ENCODE results near the gene TXNDC11. TPM values are rescaled to one million over a fixed set of nuclear protein-coding genes. Genes with fewer than 3 reads are reported as not detected.

Gene TXNDC11
- total RNA-seq, 3 donors from 2014 or later: 34.3 to 39.0 (median 35.5) TPM

DNA sequence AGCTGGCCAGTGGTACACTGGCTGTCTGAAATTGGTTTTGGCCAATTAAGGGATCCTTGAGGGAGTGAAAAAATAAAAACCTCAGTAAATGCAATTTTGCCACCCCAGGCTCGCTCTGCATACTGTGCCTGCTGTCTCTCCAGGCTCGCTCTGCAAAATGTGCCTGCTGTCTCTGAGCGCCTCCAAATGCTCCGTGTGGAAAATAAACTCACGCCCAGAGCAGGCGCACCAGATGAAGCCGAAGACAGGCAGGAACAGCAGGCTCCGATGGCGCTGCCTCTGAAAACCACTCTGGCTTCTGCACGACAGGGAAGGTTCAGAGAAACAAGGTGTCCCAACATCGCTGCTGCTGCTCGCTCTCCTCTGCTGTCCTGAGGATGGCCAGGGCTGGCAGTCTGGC is 45.3 kb downstream of the TXNDC11 start:
- peaks cover 36% of the 10 kb centered on the region for H3K4me1 Mint-ChIP-seq (ENCODE audit: low read depth)
- DNase-seq (no peak), ATAC-seq (no peak)
- peaks cover 47% of the 10 kb centered on the region for H3K36me3 Mint-ChIP-seq (ENCODE audit: insufficient read depth)
- no peaks in the 10 kb centered on the region for H3K9me3 Mint-ChIP-seq
- H3K27me3 Mint-ChIP-seq (ENCODE audit: low read depth): no peaks in the 10 kb centered on the region
- H3K4me3 Mint-ChIP-seq: no peak overlapping the region

- ATAC-seq (no peak), DNase-seq (no peak)
- Mint-ChIP-seq H3K9me3 (no peaks in the 10 kb centered on the region), H3K4me3 (no peak overlapping the region), H3K36me3 (ENCODE audit: insufficient read depth) (peaks cover 55% of the 10 kb centered on the region), H3K4me1 (ENCODE audit: low read depth) (peaks cover 34% of the 10 kb centered on the region), H3K27me3 (ENCODE audit: low read depth) (no peaks in the 10 kb centered on the region)
These were observed 46.2 kb downstream of the TXNDC11 start for GRCh38 chr16:11696266-11697012.

DNA sequence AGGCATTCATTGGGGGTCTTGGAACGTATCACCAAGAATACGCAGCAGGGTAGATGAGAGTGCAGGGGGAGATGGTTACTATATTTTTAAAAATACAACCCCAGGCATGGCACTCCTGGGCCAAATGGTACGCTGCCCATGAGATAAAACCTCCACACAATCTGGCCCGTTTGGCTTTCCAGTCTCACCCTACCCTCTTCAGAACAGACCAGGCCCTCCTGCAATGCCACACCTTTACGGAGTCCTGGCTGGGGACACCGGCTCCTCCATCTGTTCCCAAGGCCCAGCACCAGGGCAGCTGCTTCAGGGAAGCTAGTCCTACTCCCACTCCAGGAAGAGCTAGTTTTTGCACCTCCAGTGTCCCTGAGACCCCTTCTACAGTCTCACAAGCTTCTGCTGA is 50.0 kb downstream of the TXNDC11 start:
- no peak for DNase-seq
- peaks cover 49% of the 10 kb centered on the region for H3K36me3 Mint-ChIP-seq (ENCODE audit: insufficient read depth)

GRCh38 chr16:11692171-11692570 is 50.5 kb downstream of the TXNDC11 start:
- DNase-seq: no peak
- no peaks in the 10 kb centered on the region for H3K27me3 Mint-ChIP-seq (ENCODE audit: low read depth)
- no peak for ATAC-seq
- H3K9me3 Mint-ChIP-seq: no peaks in the 10 kb centered on the region
- peaks cover 48% of the 10 kb centered on the region for H3K36me3 Mint-ChIP-seq (ENCODE audit: insufficient read depth)
- H3K4me1 Mint-ChIP-seq (ENCODE audit: low read depth): peaks cover 30% of the 10 kb centered on the region
- H3K4me3 Mint-ChIP-seq: no peak overlapping the region

More for the DNA sequence above, 50.0 kb downstream of the TXNDC11 start:
- H3K9me3 Mint-ChIP-seq: no peaks in the 10 kb centered on the region
- H3K4me1 Mint-ChIP-seq (ENCODE audit: low read depth): peaks cover 32% of the 10 kb centered on the region
- no peak overlapping the region for H3K4me3 Mint-ChIP-seq
- no peaks in the 10 kb centered on the region for H3K27me3 Mint-ChIP-seq (ENCODE audit: low read depth)
- no peak for ATAC-seq

DNA sequence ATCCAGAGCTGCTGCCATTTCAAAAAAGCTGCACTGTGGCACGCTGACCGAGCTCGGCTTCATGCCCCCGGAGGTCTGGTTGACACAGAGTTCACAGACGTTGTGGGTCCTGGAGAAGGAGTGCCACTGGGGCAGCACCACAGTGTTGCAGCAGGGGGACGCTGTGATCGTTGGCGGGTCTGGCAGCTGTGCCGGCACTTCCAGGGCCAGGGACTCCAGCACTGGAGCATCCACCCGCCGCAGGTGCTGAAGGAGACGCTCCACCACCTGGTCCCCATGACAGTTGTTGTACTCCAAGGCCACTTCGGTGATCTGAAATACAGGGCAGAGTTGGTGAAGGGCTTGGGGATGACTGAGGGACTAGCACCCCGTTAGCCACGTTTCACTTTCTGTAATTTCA is 50.9 kb downstream of the TXNDC11 start:
- Mint-ChIP-seq H3K9me3 (no peaks in the 10 kb centered on the region), H3K4me1 (ENCODE audit: low read depth) (peaks cover 27% of the 10 kb centered on the region), H3K4me3 (no peak overlapping the region), H3K36me3 (ENCODE audit: insufficient read depth) (peaks cover 45% of the 10 kb centered on the region), H3K27me3 (ENCODE audit: low read depth) (no peaks in the 10 kb centered on the region)
- no peak for DNase-seq
- no peak for ATAC-seq

DNA sequence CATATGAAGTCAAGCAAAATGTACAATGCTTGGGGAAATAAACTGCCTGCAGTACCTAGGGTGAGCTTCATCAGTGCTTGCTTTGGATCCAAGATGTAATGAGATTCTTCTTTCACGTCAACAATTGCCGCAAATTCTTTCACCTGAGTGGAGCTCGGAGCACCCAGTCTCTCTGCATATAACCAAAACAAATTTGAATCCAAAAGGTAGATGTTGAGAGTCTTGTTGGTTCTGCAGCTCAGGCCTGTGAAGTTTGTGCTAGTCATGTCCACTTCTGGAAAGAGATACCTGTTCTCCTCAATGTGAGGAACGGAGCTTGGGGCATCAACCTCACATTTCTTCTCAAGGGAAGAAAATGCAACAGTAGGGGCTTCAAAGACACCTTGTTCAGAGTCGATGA is 51.4 kb downstream of the TXNDC11 start:
- Mint-ChIP-seq H3K27me3 (ENCODE audit: low read depth) (no peaks in the 10 kb centered on the region), H3K4me1 (ENCODE audit: low read depth) (peaks cover 23% of the 10 kb centered on the region), H3K36me3 (ENCODE audit: insufficient read depth) (peaks cover 45% of the 10 kb centered on the region), H3K9me3 (no peaks in the 10 kb centered on the region), H3K4me3 (no peak overlapping the region)
- DNase-seq (no peak), ATAC-seq (no peak)

- peaks cover 23% of the 10 kb centered on the region for H3K4me1 Mint-ChIP-seq (ENCODE audit: low read depth)
- H3K27me3 Mint-ChIP-seq (ENCODE audit: low read depth): no peaks in the 10 kb centered on the region
- no peak overlapping the region for H3K4me3 Mint-ChIP-seq
- H3K9me3 Mint-ChIP-seq: no peaks in the 10 kb centered on the region
- DNase-seq (no peak), ATAC-seq (peak in 1 of 2 donors; percentile 63)
- H3K36me3 Mint-ChIP-seq (ENCODE audit: insufficient read depth): peaks cover 46% of the 10 kb centered on the region
These were observed 53.4 kb downstream of the TXNDC11 start for GRCh38 chr16:11689031-11689840.

DNA sequence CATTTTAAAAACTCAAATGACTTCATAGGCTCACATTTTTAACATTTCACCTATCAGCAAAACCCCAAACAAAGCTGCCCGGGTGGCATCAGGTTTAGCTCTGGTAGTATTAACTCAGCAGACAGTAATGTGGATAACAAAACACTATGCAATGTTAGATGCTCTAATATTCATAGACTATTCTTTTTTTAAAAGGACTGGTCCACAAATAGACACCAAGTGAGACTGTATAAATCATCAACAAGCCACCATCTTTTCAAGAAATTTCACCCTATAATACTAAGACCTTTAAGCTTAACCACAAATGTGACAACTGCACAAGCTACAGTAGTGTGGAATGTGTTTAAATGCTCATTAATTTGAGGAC is 54.2 kb downstream of the TXNDC11 start:
- H3K4me1 Mint-ChIP-seq (ENCODE audit: low read depth): peaks cover 23% of the 10 kb centered on the region
- no peaks in the 10 kb centered on the region for H3K27me3 Mint-ChIP-seq (ENCODE audit: low read depth)
- peaks cover 50% of the 10 kb centered on the region for H3K36me3 Mint-ChIP-seq (ENCODE audit: insufficient read depth)
- H3K9me3 Mint-ChIP-seq: no peaks in the 10 kb centered on the region
- no peak for DNase-seq
- ATAC-seq: no peak
- no peak overlapping the region for H3K4me3 Mint-ChIP-seq

DNA sequence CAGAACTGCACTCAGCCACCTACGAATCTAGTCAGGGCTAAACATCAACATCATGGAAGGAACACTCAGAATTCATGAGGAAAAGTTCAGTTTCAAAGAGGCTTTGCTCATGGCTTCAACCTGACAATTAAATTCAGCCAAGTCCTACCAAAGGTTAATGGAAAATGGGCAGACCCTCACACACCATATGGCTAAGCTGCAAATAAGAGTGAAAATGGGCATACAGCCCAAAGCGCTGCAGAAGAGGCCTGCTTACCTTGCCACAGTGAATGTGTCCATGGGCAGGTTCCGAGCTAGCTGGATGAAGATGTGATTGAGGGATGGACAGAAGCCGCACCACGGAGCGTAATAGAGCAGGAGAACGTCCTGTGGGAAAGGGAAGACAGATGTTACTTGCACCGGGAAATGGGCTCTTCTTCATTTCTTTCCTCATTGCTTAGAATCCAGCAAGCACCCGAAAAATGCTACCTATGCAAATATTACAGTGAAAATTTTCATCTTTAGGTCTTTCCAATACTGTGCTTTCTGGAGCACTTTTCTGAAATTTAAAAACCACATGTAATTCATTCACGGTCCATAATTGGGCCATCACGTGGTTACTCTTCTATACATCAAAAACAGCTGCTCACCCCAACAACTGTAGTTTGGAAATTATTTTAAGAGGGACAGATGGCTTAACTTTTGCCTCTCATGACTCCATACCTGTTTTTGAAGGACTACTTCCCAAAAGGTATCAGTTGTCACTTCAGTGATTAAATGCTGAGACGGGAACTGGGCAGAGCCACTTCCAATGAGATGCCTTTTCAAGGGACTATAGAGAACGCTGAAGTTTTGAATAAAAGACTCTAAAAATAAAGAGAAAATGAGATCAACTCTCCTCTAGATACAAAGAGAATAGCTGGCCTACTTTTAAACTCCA is 54.8 kb downstream of the TXNDC11 start:
- no peak overlapping the region for H3K4me3 Mint-ChIP-seq
- H3K4me1 Mint-ChIP-seq (ENCODE audit: low read depth): peaks cover 29% of the 10 kb centered on the region
- H3K9me3 Mint-ChIP-seq: no peaks in the 10 kb centered on the region
- no peak for ATAC-seq
- no peaks in the 10 kb centered on the region for H3K27me3 Mint-ChIP-seq (ENCODE audit: low read depth)
- H3K36me3 Mint-ChIP-seq (ENCODE audit: insufficient read depth): peaks cover 48% of the 10 kb centered on the region
- DNase-seq: no peak

GRCh38 chr16:11686713-11687380 is 55.8 kb downstream of the TXNDC11 start:
- no peak overlapping the region for H3K4me3 Mint-ChIP-seq
- H3K36me3 Mint-ChIP-seq (ENCODE audit: insufficient read depth): peaks cover 45% of the 10 kb centered on the region
- no peaks in the 10 kb centered on the region for H3K9me3 Mint-ChIP-seq
- ATAC-seq (no peak), DNase-seq (no peak)
- H3K4me1 Mint-ChIP-seq (ENCODE audit: low read depth): peaks cover 39% of the 10 kb centered on the region
- H3K27me3 Mint-ChIP-seq (ENCODE audit: low read depth): no peaks in the 10 kb centered on the region

DNA sequence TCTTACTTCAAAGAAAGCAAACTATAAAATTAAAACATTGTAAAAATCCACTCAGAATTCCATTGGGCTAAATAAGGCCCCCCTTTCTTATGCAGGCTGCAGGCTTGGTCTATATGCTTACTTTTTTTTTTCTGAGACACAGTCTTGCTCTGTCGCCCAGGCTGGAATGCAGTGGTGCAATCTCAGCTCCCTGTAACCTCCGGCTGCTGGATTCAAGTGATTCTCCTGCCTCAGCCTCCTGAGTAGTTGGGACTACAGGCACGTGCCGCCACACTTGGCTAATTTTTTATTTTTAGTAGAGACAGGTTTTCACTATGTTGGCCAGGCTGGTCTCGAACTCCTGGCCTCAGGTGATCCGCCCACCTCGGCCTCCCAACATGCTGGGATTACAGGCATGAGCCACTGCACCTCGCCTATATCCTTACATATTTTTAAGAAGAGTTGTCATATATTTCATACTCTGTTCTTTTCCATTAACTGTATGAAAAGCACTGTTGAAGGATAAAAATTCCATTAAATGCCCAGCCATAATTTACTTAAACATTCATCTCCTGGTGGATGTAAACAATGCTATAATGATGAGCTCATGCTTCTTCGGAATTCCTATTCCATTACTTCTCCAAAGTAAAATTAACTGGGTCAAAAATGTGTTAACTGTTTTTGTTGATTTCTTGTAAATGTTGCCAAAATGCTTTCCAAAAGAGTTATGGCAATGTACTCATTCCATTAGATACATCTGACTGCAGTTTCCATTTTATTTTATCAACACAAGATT is 56.6 kb downstream of the TXNDC11 start:
- DNase-seq (no peak), ATAC-seq (no peak)
- no peak overlapping the region for H3K4me3 Mint-ChIP-seq
- no peaks in the 10 kb centered on the region for H3K27me3 Mint-ChIP-seq (ENCODE audit: low read depth)
- peaks cover 39% of the 10 kb centered on the region for H3K36me3 Mint-ChIP-seq (ENCODE audit: insufficient read depth)
- peaks cover 45% of the 10 kb centered on the region for H3K4me1 Mint-ChIP-seq (ENCODE audit: low read depth)
- no peaks in the 10 kb centered on the region for H3K9me3 Mint-ChIP-seq

DNA sequence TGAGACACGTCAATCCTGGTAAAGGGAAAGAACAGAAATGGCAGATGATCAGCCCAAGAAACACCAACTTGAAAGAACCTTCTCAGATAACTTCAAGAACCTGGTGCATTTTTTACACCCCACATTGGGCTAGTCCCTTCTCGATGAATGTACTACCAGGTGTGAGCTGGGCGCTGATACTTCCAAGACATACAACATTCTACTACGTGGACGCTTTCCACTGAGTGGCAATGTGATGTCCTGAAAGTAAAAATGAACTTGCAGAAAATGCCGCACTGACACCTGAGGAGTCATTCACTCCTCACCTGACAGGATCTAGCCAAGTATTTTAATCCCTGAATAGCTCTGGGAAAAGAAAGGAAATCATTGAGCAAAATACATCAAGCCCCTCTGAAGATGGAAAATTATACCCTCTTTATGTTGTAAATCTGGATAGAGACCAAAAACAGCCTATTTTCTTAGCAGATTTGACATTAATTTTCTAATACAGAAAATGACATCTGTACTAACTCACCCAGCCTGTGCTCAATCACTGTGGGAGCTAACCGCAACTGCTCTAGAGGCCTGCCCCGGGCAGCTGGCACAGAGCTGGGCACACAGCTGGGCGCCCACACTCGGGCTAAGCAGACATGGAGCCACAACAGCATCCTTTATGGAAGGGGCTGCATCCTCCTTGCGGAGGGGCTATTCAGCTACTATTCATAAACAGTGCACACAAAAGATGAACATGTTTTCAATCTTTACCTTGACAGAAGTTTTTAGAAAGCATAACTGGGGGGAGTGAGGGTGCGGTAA is 58.2 kb downstream of the TXNDC11 start:
- no peak for DNase-seq
- Mint-ChIP-seq H3K4me3 (no peak overlapping the region), H3K36me3 (ENCODE audit: insufficient read depth) (peaks cover 41% of the 10 kb centered on the region), H3K27me3 (ENCODE audit: low read depth) (no peaks in the 10 kb centered on the region), H3K9me3 (no peaks in the 10 kb centered on the region), H3K4me1 (ENCODE audit: low read depth) (peaks cover 53% of the 10 kb centered on the region)
- no peak for ATAC-seq

- ATAC-seq (no peak), DNase-seq (no peak)
- H3K4me3 Mint-ChIP-seq: no peak overlapping the region
- peaks cover 48% of the 10 kb centered on the region for H3K4me1 Mint-ChIP-seq (ENCODE audit: low read depth)
- peaks cover 40% of the 10 kb centered on the region for H3K36me3 Mint-ChIP-seq (ENCODE audit: insufficient read depth)
- no peaks in the 10 kb centered on the region for H3K27me3 Mint-ChIP-seq (ENCODE audit: low read depth)
- H3K9me3 Mint-ChIP-seq: no peaks in the 10 kb centered on the region
These were observed 59.5 kb downstream of the TXNDC11 start for GRCh38 chr16:11683145-11683544.
